ENCODE measurements around the gene ADCY2. TPM values are rescaled to one million over a fixed set of nuclear protein-coding genes. Genes with fewer than 3 reads are reported as not detected.

The ADCY2 gene
- total RNA-seq (2.2 and 3.3 TPM in 2 replicates), polyA plus RNA-seq (4.1 and 4.7 TPM in 2 replicates)

GRCh38 chr5:7395947-7396712 is at the start of gene ADCY2:
TSS of gene ADCY2 (plus strand) at chr5:7396138. CDS start at chr5:7396297, 159 bp downstream.
- TF ChIP-seq CTCF (IDR thresholded peaks at IDR 0.05; ENCODE audit: low read depth, low read length): no peak
- Histone ChIP-seq H3K36me3 (no peaks in the 10 kb centered on the region), H3K27me3 (peaks cover 36% of the 10 kb centered on the region), H3K4me1 (ENCODE audit: low read depth) (peaks cover 11% of the 10 kb centered on the region), H3K9me3 (ENCODE audit: low read depth) (no peaks in the 10 kb centered on the region), H3K4me3 (peak within 1 kb of the TSS; percentile 67), H3K27ac (no peak within 1 kb of the TSS)
- DNase-seq (ENCODE audit: low read depth in 1 of 2, low spot score in 1 of 2): peak; percentile 2 to 48

- H3K27ac ChIP-seq: no peak overlapping the region
- DNase-seq (ENCODE audit: low read depth in 1 of 2, low spot score in 1 of 2): no peak
- H3K27me3 ChIP-seq: no peaks in the 10 kb centered on the region
- H3K4me3 ChIP-seq: no peak overlapping the region
- no peaks in the 10 kb centered on the region for H3K9me3 ChIP-seq (ENCODE audit: low read depth)
- TF ChIP-seq CTCF (IDR thresholded peaks at IDR 0.05; ENCODE audit: low read depth, low read length): no peak
- H3K4me1 ChIP-seq (ENCODE audit: low read depth): no peaks in the 10 kb centered on the region
- no peaks in the 10 kb centered on the region for H3K36me3 ChIP-seq
Observed at GRCh38 chr5:7347377-7347776, 48.6 kb upstream of the ADCY2 start.

GRCh38 chr5:7348168-7348854 is 47.6 kb upstream of the ADCY2 start:
- H3K27me3 ChIP-seq: no peaks in the 10 kb centered on the region
- H3K9me3 ChIP-seq (ENCODE audit: low read depth): no peaks in the 10 kb centered on the region
- no peaks in the 10 kb centered on the region for H3K36me3 ChIP-seq
- H3K27ac ChIP-seq: no peak overlapping the region
- no peak for TF ChIP-seq CTCF (IDR thresholded peaks at IDR 0.05; ENCODE audit: low read depth, low read length)
- DNase-seq (ENCODE audit: low read depth in 1 of 2, low spot score in 1 of 2): peak in 1 of 2 donors; percentile 15
- no peaks in the 10 kb centered on the region for H3K4me1 ChIP-seq (ENCODE audit: low read depth)
- H3K4me3 ChIP-seq: no peak overlapping the region

GRCh38 chr5:7361593-7361992 is 34.3 kb upstream of the ADCY2 start:
- no peaks in the 10 kb centered on the region for H3K9me3 ChIP-seq (ENCODE audit: low read depth)
- no peak for DNase-seq (ENCODE audit: low read depth in 1 of 2, low spot score in 1 of 2)
- TF ChIP-seq CTCF (IDR thresholded peaks at IDR 0.05; ENCODE audit: low read depth, low read length): no peak
- H3K4me3 ChIP-seq: no peak overlapping the region
- H3K27ac ChIP-seq: no peak overlapping the region
- H3K36me3 ChIP-seq: no peaks in the 10 kb centered on the region
- no peaks in the 10 kb centered on the region for H3K4me1 ChIP-seq (ENCODE audit: low read depth)
- H3K27me3 ChIP-seq: no peaks in the 10 kb centered on the region

- Histone ChIP-seq H3K4me3 (no peak overlapping the region), H3K27me3 (no peaks in the 10 kb centered on the region), H3K4me1 (ENCODE audit: low read depth) (no peaks in the 10 kb centered on the region), H3K27ac (no peak overlapping the region), H3K9me3 (ENCODE audit: low read depth) (no peaks in the 10 kb centered on the region), H3K36me3 (no peaks in the 10 kb centered on the region)
- DNase-seq (ENCODE audit: low read depth in 1 of 2, low spot score in 1 of 2): no peak
- no peak for TF ChIP-seq CTCF (IDR thresholded peaks at IDR 0.05; ENCODE audit: low read depth, low read length)
Observed at GRCh38 chr5:7363067-7363677, 32.8 kb upstream of the ADCY2 start.

Measured in cardiac muscle cell (in vitro differentiated cells and primary cell).